Thyroid gland (tissue), 4 donors: Measurements from ENCODE around the gene MON2. TPM values are rescaled to one million over a fixed set of nuclear protein-coding genes. Genes with fewer than 3 reads are reported as not detected.
"Not testable (repeated sequence)": the region's sequence is repeated elsewhere in the genome, so short reads cannot be mapped to it uniquely, and the experiment has no call there.

ENCODE experiments used
- DNase-seq, 2 donors: peaks; one replicate each; pipeline ENCODE4 v3.0.0-alpha.2; 2019
- H3K27ac ChIP-seq, 3 donors: fragments of 200-600 bp; sonication (generic); 1 replicate in 2 of 3; 2 replicates in 1 of 3; pipeline ENCODE4 v1.5.1; 2016 to 2019; ENCODE audit warnings: mild to moderate bottlenecking in 1 of 3, moderate library complexity in 1 of 3
- H3K27me3 ChIP-seq: fragments of 200-600 bp; sonication (generic); one replicate; pipeline ENCODE4 v1.5.1; 2019
- H3K36me3 ChIP-seq, 2 donors: fragments of 200-600 bp; sonication (generic); one replicate each; pipeline ENCODE4 v1.5.1; 2016 to 2019
- H3K4me1 ChIP-seq, 2 donors: fragments of 200-600 bp; sonication (generic); one replicate each; pipeline ENCODE4 v1.5.1; 2017 to 2019
- H3K4me3 ChIP-seq, 3 donors: fragments of 200-600 bp; sonication (generic); replicated peaks in 1 of 3; 1 replicate in 2 of 3; 2 replicates in 1 of 3; pipeline ENCODE4 v1.5.1; 2016; ENCODE audit warnings: mild to moderate bottlenecking in 1 of 3
- H3K9me3 ChIP-seq: fragments of 200-600 bp; sonication (generic); one replicate; pipeline ENCODE4 v1.5.1; 2017
- POLR2A ChIP-seq, 2 donors: fragments of 450-650 bp; IDR thresholded peaks; one replicate each; pipeline ENCODE4 v1.6.1; 2017; ENCODE audit warnings: antibody characterized with exemption in 2 of 2, mild to moderate bottlenecking in 2 of 2, moderate library complexity in 1 of 2
- WGBS, 2 donors: methylation state at CpG; one replicate each; pipeline ENCODE4 v1.1.5; 2017; 5-methylcytosine and 5-hydroxymethylcytosine counted together
- intact Hi-C: fragments of 100-400 bp; cut with DNase I; formaldehyde crosslinking; loops from one replicate; pipeline ENCODE4 v1.15.1; 2023
- total RNA-seq, 4 donors: library from RNA; depleted of rRNA; stranded (reverse); fragments of >200 nt; gene quantifications; one replicate each; pipeline ENCODE4 v1.2.3, GENCODE V29; 2016
- TF ChIP-seq, protein P1 (sequence below), 6 experiments: fragments of 200-600 bp in 3 of 6; fragments of 450-650 bp in 3 of 6; sonication (generic) in 3 of 6; IDR thresholded peaks; one replicate each; pipeline ENCODE4 v1.5.1; 2016 to 2019; ENCODE audit warnings: antibody characterized with exemption in 6 of 6, mild to moderate bottlenecking in 2 of 6, inconsistent platforms in 1 of 6, moderate library complexity in 1 of 6

MON2 gene
- total RNA-seq, 4 donors from 2014 or later = 109 to 189 (median 126) TPM

- H3K9me3 ChIP-seq = no peaks in the 10 kb centered on the region
- no peaks in the 10 kb centered on the region for H3K36me3 ChIP-seq
- no peak overlapping the region for H3K27ac ChIP-seq
- WGBS, 2 donors = 80 to 83% methylated on average over 3 of the region's 3 CpGs
- no peaks in the 10 kb centered on the region for H3K4me1 ChIP-seq
- no peaks in the 10 kb centered on the region for H3K27me3 ChIP-seq
- H3K4me3 ChIP-seq = no peak overlapping the region
- DNase-seq = no peak
- TF ChIP-seq POLR2A (IDR thresholded peaks at IDR 0.05) = no peak
- TF ChIP-seq, protein P1, sequence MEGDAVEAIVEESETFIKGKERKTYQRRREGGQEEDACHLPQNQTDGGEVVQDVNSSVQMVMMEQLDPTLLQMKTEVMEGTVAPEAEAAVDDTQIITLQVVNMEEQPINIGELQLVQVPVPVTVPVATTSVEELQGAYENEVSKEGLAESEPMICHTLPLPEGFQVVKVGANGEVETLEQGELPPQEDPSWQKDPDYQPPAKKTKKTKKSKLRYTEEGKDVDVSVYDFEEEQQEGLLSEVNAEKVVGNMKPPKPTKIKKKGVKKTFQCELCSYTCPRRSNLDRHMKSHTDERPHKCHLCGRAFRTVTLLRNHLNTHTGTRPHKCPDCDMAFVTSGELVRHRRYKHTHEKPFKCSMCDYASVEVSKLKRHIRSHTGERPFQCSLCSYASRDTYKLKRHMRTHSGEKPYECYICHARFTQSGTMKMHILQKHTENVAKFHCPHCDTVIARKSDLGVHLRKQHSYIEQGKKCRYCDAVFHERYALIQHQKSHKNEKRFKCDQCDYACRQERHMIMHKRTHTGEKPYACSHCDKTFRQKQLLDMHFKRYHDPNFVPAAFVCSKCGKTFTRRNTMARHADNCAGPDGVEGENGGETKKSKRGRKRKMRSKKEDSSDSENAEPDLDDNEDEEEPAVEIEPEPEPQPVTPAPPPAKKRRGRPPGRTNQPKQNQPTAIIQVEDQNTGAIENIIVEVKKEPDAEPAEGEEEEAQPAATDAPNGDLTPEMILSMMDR (IDR thresholded peaks at IDR 0.05) = no peak
- intact Hi-C loops = no loop called here
Observed at GRCh38 chr12:62448436-62448835, 18.2 kb upstream of the MON2 start.

GRCh38 chr12:62455429-62455828 lies 11.2 kb upstream of the MON2 start:
- H3K4me3 ChIP-seq, H3K36me3 ChIP-seq, H3K27ac ChIP-seq, H3K4me1 ChIP-seq, intact Hi-C loops, H3K9me3 ChIP-seq, DNase-seq, H3K27me3 ChIP-seq: not testable (repeated sequence)
- WGBS, 2 donors = 52 to 68% methylated on average over 2 of the region's 2 CpGs

DNA sequence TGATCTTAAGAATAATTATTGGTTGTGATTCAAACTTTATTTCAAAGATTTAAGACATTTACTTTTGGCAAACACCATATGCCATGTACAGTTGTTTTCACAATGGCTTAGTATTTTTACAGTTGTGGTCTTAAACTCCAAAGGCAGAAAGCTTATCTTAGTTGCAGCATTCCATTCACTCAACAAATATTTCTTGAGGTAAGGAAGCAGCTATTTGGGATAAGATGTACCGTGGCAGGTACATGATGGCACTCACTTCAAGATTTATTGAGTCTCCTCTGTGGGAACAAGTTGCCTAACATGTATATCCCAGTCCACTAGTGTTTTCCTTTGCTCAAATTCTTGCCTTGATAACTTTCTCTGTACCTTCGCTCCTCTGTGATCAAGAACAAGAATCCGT lies 8.0 kb upstream of the MON2 start:
- intact Hi-C loops = no loop called here
- Histone ChIP-seq H3K27ac (no peak overlapping the region), H3K4me3 (no peak overlapping the region), H3K27me3 (no peaks in the 10 kb centered on the region), H3K4me1 (no peaks in the 10 kb centered on the region), H3K9me3 (no peaks in the 10 kb centered on the region), H3K36me3 (no peaks in the 10 kb centered on the region)
- 89 to 93% methylated on average over 3 of the region's 3 CpGs for WGBS, 2 donors
- no peak for TF ChIP-seq POLR2A (IDR thresholded peaks at IDR 0.05)
- TF ChIP-seq, protein P1 (IDR thresholded peaks at IDR 0.05) = no peak
- no peak for DNase-seq

DNA sequence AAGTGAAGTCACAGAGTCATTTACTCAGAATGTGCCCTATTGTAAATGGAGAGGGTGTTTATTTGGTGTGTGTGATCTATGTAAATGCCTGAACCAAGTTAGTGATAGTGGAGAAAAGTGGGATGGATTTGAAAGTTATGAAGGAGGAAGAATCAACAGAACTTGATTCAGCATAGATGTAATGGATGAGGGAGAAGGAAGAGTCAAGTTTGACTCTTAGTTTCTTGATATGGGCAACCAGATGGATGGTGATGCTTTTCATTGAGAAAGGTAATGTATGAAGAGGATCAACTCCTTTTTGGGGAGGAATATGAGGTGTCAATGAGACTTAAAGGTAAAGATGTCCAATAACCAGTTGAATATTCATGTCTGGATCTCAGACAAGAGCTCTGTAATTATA lies 6.7 kb upstream of the MON2 start:
- Histone ChIP-seq H3K27me3 (no peaks in the 10 kb centered on the region), H3K9me3 (no peaks in the 10 kb centered on the region), H3K36me3 (no peaks in the 10 kb centered on the region), H3K4me3 (no peak overlapping the region), H3K4me1 (no peaks in the 10 kb centered on the region), H3K27ac (no peak overlapping the region)
- TF ChIP-seq, protein P1 (IDR thresholded peaks at IDR 0.05) = no peak
- TF ChIP-seq POLR2A (IDR thresholded peaks at IDR 0.05) = no peak
- intact Hi-C loops = no loop called here
- DNase-seq = no peak

DNA sequence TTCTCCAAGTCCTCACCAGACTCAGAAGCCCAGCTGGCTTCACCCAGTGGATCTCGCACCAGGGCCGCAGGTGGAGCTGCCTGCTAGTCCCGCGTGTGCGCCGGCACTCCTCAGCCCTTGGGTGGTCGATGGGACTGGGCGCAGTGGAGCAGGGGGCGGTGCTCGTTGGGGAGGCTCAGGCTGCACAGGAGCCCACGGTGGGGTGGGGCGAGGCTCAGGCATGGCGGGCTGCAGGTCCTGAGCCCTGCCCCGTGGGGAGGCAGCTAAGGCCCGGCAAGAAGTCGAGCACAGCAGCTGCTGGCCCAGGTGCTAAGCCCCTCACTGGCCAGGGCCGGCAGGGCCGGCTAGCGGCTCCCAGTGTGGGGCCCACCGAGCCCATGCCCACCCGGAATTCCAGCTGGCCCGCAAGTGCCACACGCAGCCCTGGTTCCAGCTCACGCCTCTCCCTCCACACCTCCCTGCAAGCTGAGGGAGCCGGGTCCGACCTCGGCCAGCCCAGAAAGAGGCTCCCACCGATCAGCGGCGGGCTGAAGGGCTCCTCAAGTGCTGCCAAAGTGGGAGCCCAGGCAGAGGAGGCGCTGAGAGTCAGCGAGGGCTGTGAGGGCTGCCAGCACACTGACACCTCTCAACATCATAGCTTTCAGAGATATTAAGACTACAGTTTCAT lies 5.3 kb upstream of the MON2 start:
- intact Hi-C loops, H3K9me3 ChIP-seq, H3K4me1 ChIP-seq, H3K27ac ChIP-seq, DNase-seq, H3K27me3 ChIP-seq, H3K4me3 ChIP-seq, H3K36me3 ChIP-seq: not testable (repeated sequence)
- WGBS, 2 donors = 93 to 95% methylated on average over 16 to 25 of the region's 32 CpGs

- WGBS, 2 donors = 75 to 80% methylated on average over 7 of the region's 7 CpGs
- H3K9me3 ChIP-seq, intact Hi-C loops, H3K27ac ChIP-seq, H3K36me3 ChIP-seq, H3K4me1 ChIP-seq, H3K27me3 ChIP-seq, H3K4me3 ChIP-seq, DNase-seq: not testable (repeated sequence)
Observed at GRCh38 chr12:62463252-62463651, 3.4 kb upstream of the MON2 start.
